ENCODE measurements around the gene ATG5.

GRCh38 chr6:106363401-106364138 is 38.0 kb upstream of the ATG5 start:
- TF ChIP-seq POLR2A (IDR thresholded peaks at IDR 0.05; ENCODE audit: low read length) (no peak), GATA1 (IDR thresholded peaks at IDR 0.05; ENCODE audit: low read depth, low read length) (no peak)
